Naive B cell (primary cell): Measurements from ENCODE around the gene TSFM. TPM values are rescaled to one million over a fixed set of nuclear protein-coding genes. Genes with fewer than 3 reads are reported as not detected.

Experiments
- ATAC-seq, 2 donors: fragments of 150-1000 bp; cut with Tn5 transposase; 2 replicates each; pipeline ENCODE4 v1.10.0; 2021; ENCODE audit warnings: low read depth in 2 of 2, mild to moderate bottlenecking in 2 of 2, moderate library complexity in 2 of 2
- DNase-seq: peaks from one replicate; pipeline ENCODE4 v3.0.0; 2022
- H3K27ac Mint-ChIP-seq, 6 donors: one replicate each; pipeline ENCODE4 v1.8.0; 2020 to 2022; ENCODE audit warnings: mild to moderate bottlenecking in 6 of 6, mixed read lengths in 6 of 6, moderate library complexity in 5 of 6, inconsistent platforms in 2 of 6
- H3K27me3 Mint-ChIP-seq, 3 donors: one replicate each; pipeline ENCODE4 v1.8.0; 2021 to 2022; ENCODE audit warnings: mixed read lengths in 3 of 3, mild to moderate bottlenecking in 1 of 3
- H3K36me3 Mint-ChIP-seq, 2 donors: one replicate each; pipeline ENCODE4 v1.8.0; 2020 to 2022; ENCODE audit warnings: mixed read lengths in 2 of 2, inconsistent platforms in 1 of 2, mild to moderate bottlenecking in 1 of 2
- H3K4me1 Mint-ChIP-seq, 3 donors: one replicate each; pipeline ENCODE4 v1.8.0; 2020 to 2022; ENCODE audit warnings: mixed read lengths in 3 of 3, inconsistent platforms in 1 of 3, mild to moderate bottlenecking in 1 of 3, moderate library complexity in 1 of 3
- H3K4me3 Mint-ChIP-seq, 8 donors: one replicate each; pipeline ENCODE4 v1.8.0; 2020 to 2022; ENCODE audit warnings: mild to moderate bottlenecking in 8 of 8, mixed read lengths in 8 of 8, moderate library complexity in 8 of 8, inconsistent platforms in 2 of 8
- H3K9me3 Mint-ChIP-seq, 7 donors: one replicate each; pipeline ENCODE4 v1.8.0; 2020 to 2022; ENCODE audit warnings: mixed read lengths in 7 of 7, mild to moderate bottlenecking in 5 of 7, inconsistent platforms in 2 of 7, moderate library complexity in 1 of 7
- polyA plus RNA-seq, 6 donors: library from polyadenylated mRNA; unstranded; fragments of 300-500 nt; fragmentation: Illumina TruSeq; gene quantifications; one replicate each; pipeline ENCODE4 v1.2.3, GENCODE V29; 2021; ENCODE audit warnings: low read depth in 6 of 6

The TSFM gene
- polyA plus RNA-seq, 6 donors from 2014 or later: 19.3 to 32.4 (median 27.7) TPM

- peaks cover 16 to 27% (median 21%) of the 10 kb centered on the region in 3 donors for H3K4me1 Mint-ChIP-seq
- no peaks in the 10 kb centered on the region for H3K27me3 Mint-ChIP-seq
- ATAC-seq (no peak), DNase-seq (no peak)
- H3K36me3 Mint-ChIP-seq: no peaks in the 10 kb centered on the region
- peak overlapping the region in 1 of 6 donors; percentile 96 for H3K27ac Mint-ChIP-seq
- no peaks in the 10 kb centered on the region for H3K9me3 Mint-ChIP-seq
- peak overlapping the region in 1 of 8 donors; percentile 100 for H3K4me3 Mint-ChIP-seq
These were observed 1.3 kb upstream of the TSFM start for GRCh38 chr12:57781244-57781643.

DNA sequence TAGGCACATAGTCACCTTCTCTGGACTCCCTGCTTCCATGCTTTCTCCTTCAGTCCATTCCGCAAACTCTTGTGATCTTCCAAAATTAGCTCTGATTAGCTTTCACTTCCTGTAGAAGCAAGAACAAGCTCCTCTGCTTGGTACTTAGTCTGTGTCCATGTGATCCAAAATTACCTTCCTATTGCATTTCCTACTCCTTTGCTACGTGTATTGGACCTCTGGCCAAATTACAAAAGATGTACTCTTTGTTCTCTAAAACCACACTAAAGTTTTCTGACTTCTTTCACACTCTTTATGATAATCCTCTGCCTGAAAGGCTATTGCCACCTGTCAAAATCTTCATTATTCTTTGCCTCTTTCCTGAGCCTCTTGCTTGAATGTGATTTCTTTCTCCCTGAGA is 786 bp upstream of the TSFM start:
- no peaks in the 10 kb centered on the region for H3K27me3 Mint-ChIP-seq
- DNase-seq (no peak), ATAC-seq (no peak)
- peaks cover 16 to 32% (median 21%) of the 10 kb centered on the region in 3 donors for H3K4me1 Mint-ChIP-seq
- no peaks in the 10 kb centered on the region for H3K9me3 Mint-ChIP-seq
- peak overlapping the region in 3 of 6 donors; percentile 1 to 96 (median 8) for H3K27ac Mint-ChIP-seq
- no peaks in the 10 kb centered on the region for H3K36me3 Mint-ChIP-seq
- H3K4me3 Mint-ChIP-seq: peak overlapping the region in 1 of 8 donors; percentile 100

- Mint-ChIP-seq H3K27me3 (no peaks in the 10 kb centered on the region), H3K9me3 (no peaks in the 10 kb centered on the region), H3K36me3 (no peaks in the 10 kb centered on the region), H3K4me1 (peaks cover 16 to 32% (median 21%) of the 10 kb centered on the region in 3 donors), H3K4me3 (peak overlapping the region in 7 of 8 donors; percentile 92 to 100 (median 100)), H3K27ac (peak overlapping the region in 5 of 6 donors; percentile 96 to 99 (median 97))
- ATAC-seq (no peak), DNase-seq (no peak)
These were observed 362 bp upstream of the TSFM start for GRCh38 chr12:57782243-57782607.

- Mint-ChIP-seq H3K27ac (peak overlapping the region in 2 of 6 donors; percentile 96 to 97), H3K4me3 (peak overlapping the region; percentile 92 to 100 (median 100))
- no peak for ATAC-seq
These were observed 847 bp downstream of the TSFM start for GRCh38 chr12:57783466-57783801.

GRCh38 chr12:57783861-57784260 is 1.3 kb downstream of the TSFM start:
- no peak for DNase-seq
- H3K27ac Mint-ChIP-seq: peak overlapping the region in 3 of 6 donors; percentile 15 to 66 (median 52)
- no peak for ATAC-seq
- H3K9me3 Mint-ChIP-seq: no peaks in the 10 kb centered on the region
- no peaks in the 10 kb centered on the region for H3K36me3 Mint-ChIP-seq
- H3K4me3 Mint-ChIP-seq: peak overlapping the region; percentile 64 to 100 (median 87)
- peaks cover 16 to 32% (median 21%) of the 10 kb centered on the region in 3 donors for H3K4me1 Mint-ChIP-seq
- no peaks in the 10 kb centered on the region for H3K27me3 Mint-ChIP-seq

More at GRCh38 chr12:57783466-57783801, 847 bp downstream of the TSFM start:
- Mint-ChIP-seq H3K4me1 (peaks cover 16 to 32% (median 21%) of the 10 kb centered on the region in 3 donors), H3K9me3 (no peaks in the 10 kb centered on the region), H3K27me3 (no peaks in the 10 kb centered on the region), H3K36me3 (no peaks in the 10 kb centered on the region)
- no peak for DNase-seq

DNA sequence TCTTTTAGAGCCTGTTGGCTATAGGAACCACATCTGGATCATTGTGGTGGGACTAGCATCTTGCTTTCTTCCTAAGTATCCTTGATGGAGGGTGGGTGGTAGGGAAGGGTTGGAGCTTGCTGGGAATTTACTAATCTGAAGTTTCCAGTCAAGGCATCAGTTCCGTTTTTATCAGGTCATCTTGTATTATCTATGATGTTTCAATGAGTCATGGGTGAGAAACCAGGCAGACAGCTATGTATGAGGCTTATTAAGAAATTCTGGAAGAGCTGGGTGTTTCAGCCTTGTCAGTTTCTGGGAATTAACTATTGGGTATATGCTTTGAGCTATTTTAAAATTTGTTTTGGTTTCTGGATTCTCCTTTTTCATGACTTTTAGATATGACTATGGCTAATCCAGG is 11.3 kb downstream of the TSFM start:
- peaks cover 0 to 3% (median 0%) of the 10 kb centered on the region in 3 donors for H3K4me1 Mint-ChIP-seq
- no peaks in the 10 kb centered on the region for H3K27me3 Mint-ChIP-seq
- peak overlapping the region in 1 of 6 donors; percentile 28 for H3K27ac Mint-ChIP-seq
- DNase-seq (no peak), ATAC-seq (no peak)
- H3K4me3 Mint-ChIP-seq: no peak overlapping the region
- peaks cover 15 to 18% of the 10 kb centered on the region in 2 donors for H3K36me3 Mint-ChIP-seq
- H3K9me3 Mint-ChIP-seq: no peaks in the 10 kb centered on the region

GRCh38 chr12:57795354-57795753 is 12.8 kb downstream of the TSFM start:
- Mint-ChIP-seq H3K36me3 (peaks cover 15 to 23% of the 10 kb centered on the region in 2 donors), H3K4me1 (peaks cover 0 to 3% (median 0%) of the 10 kb centered on the region in 3 donors), H3K27me3 (no peaks in the 10 kb centered on the region), H3K27ac (no peak overlapping the region), H3K4me3 (no peak overlapping the region), H3K9me3 (no peaks in the 10 kb centered on the region)
- no peak for ATAC-seq
- DNase-seq: no peak

DNA sequence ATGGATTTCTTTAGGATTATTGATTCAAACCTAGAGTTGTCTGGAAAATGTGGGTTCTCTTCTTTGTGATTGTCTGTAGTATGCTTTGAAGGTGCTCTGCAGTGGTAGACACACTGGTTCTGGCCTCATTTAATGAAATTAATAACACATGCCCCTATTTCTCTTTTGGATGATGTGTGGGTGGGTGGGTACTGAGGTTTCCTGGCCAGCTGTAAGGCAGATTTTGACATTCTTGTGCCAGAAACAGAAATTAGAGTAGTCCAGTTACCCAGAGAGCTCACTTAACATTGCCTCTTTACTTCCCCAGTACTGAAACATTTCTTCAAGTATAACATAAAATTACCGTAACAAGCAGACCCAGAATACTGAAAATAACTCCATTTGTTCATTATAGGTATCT is 14.4 kb downstream of the TSFM start:
- peaks cover 0 to 3% (median 0%) of the 10 kb centered on the region in 3 donors for H3K4me1 Mint-ChIP-seq
- H3K36me3 Mint-ChIP-seq: peaks cover 11 to 23% of the 10 kb centered on the region in 2 donors
- no peak overlapping the region for H3K27ac Mint-ChIP-seq
- no peak for DNase-seq
- no peak for ATAC-seq
- H3K27me3 Mint-ChIP-seq: no peaks in the 10 kb centered on the region
- H3K9me3 Mint-ChIP-seq: no peaks in the 10 kb centered on the region
- H3K4me3 Mint-ChIP-seq: no peak overlapping the region

DNA sequence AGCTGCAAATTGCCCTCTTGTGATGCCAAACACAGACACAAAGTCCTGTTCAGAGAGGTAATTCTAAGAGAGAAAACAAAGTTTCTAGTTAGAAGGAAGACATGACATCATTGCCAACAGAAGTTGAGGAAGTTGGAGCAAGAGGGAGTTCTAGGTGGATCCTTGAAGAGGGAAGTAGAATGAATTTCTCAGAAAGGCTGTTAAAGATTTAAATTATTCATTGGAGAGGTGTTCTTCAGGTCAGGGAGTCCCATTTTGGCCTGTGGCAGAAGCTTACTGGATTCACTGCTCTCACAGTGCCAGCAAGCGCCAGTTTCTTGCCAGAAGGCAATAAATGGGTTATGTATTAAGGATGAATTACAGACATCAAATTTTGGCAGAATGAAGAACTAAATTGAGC is 15.3 kb downstream of the TSFM start:
- DNase-seq (no peak), ATAC-seq (no peak)
- H3K27ac Mint-ChIP-seq: peak overlapping the region in 3 of 6 donors; percentile 12 to 70 (median 13)
- no peak overlapping the region for H3K4me3 Mint-ChIP-seq
- peaks cover 0 to 3% (median 0%) of the 10 kb centered on the region in 3 donors for H3K4me1 Mint-ChIP-seq
- no peaks in the 10 kb centered on the region for H3K9me3 Mint-ChIP-seq
- H3K36me3 Mint-ChIP-seq: peaks cover 13 to 19% of the 10 kb centered on the region in 2 donors
- H3K27me3 Mint-ChIP-seq: no peaks in the 10 kb centered on the region

DNA sequence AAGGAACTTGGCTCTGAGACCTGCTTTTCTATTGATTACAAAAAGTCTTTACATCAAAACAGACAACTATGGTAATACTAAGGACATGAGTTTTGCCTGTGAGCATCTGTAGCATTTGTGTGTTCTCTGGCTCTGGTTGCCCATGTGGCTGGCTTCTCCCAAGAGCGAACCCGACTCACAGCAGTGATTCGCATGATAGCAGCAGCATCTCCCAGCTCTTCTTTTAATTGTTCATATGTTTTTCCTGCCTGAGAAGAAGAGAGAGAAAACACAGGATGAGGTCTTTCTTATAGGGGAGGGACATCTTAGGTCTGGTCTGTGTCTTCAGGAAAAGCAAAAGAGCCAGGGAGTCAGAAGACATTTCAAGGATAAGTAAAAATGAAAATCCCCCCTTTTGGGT is 18.4 kb downstream of the TSFM start:
- peak overlapping the region in 1 of 6 donors; percentile 52 for H3K27ac Mint-ChIP-seq
- H3K9me3 Mint-ChIP-seq: no peaks in the 10 kb centered on the region
- ATAC-seq (no peak), DNase-seq (no peak)
- H3K27me3 Mint-ChIP-seq: no peaks in the 10 kb centered on the region
- peaks cover 0 to 1% (median 0%) of the 10 kb centered on the region in 3 donors for H3K4me1 Mint-ChIP-seq
- H3K36me3 Mint-ChIP-seq: peaks cover 10% of the 10 kb centered on the region in 2 donors
- no peak overlapping the region for H3K4me3 Mint-ChIP-seq

GRCh38 chr12:57802607-57803006 is 20.0 kb downstream of the TSFM start:
- no peaks in the 10 kb centered on the region for H3K4me1 Mint-ChIP-seq
- ATAC-seq (no peak), DNase-seq (no peak)
- H3K4me3 Mint-ChIP-seq: no peak overlapping the region
- peak overlapping the region in 4 of 6 donors; percentile 11 to 67 (median 52) for H3K27ac Mint-ChIP-seq
- H3K36me3 Mint-ChIP-seq: peaks cover 5% of the 10 kb centered on the region in 2 donors
- no peaks in the 10 kb centered on the region for H3K27me3 Mint-ChIP-seq
- no peaks in the 10 kb centered on the region for H3K9me3 Mint-ChIP-seq

- H3K4me3 Mint-ChIP-seq: no peak overlapping the region
- peak overlapping the region in 1 of 6 donors; percentile 21 for H3K27ac Mint-ChIP-seq
- H3K9me3 Mint-ChIP-seq: no peaks in the 10 kb centered on the region
- no peaks in the 10 kb centered on the region for H3K4me1 Mint-ChIP-seq
- no peaks in the 10 kb centered on the region for H3K27me3 Mint-ChIP-seq
- peaks cover 5% of the 10 kb centered on the region in 2 donors for H3K36me3 Mint-ChIP-seq
- peak; percentile 14 for DNase-seq
- peak in 1 of 2 donors; percentile 28 for ATAC-seq
These were observed 20.8 kb downstream of the TSFM start for GRCh38 chr12:57803319-57803893.

GRCh38 chr12:57806677-57807076 is 24.1 kb downstream of the TSFM start:
- peaks cover 0 to 5% of the 10 kb centered on the region in 2 donors for H3K36me3 Mint-ChIP-seq
- no peaks in the 10 kb centered on the region for H3K4me1 Mint-ChIP-seq
- ATAC-seq (no peak), DNase-seq (no peak)
- H3K4me3 Mint-ChIP-seq: no peak overlapping the region
- no peaks in the 10 kb centered on the region for H3K27me3 Mint-ChIP-seq
- peak overlapping the region in 1 of 6 donors; percentile 5 for H3K27ac Mint-ChIP-seq
- no peaks in the 10 kb centered on the region for H3K9me3 Mint-ChIP-seq

DNA sequence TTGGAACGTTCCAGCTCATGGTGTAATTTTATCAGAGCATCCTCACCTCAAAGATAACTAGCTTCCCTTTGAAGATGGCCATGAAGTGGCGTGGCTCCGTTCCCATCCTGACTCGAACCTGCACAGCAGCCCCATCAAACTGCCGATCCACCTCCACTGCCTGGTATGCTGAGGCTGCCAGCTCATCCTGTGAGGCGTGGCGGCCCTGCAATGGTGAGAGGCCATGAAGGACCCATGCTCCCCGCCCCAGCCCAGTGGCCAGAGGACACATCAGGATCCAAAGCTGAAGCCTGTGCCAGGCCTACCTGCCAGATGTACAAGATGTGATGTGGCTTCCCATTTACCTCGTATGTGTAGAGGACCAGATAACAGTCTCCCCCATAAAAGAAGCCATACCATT is 24.7 kb downstream of the TSFM start:
- H3K27me3 Mint-ChIP-seq: no peaks in the 10 kb centered on the region
- DNase-seq (no peak), ATAC-seq (no peak)
- peaks cover 0 to 4% of the 10 kb centered on the region in 2 donors for H3K36me3 Mint-ChIP-seq
- H3K9me3 Mint-ChIP-seq: no peaks in the 10 kb centered on the region
- no peak overlapping the region for H3K27ac Mint-ChIP-seq
- no peaks in the 10 kb centered on the region for H3K4me1 Mint-ChIP-seq
- H3K4me3 Mint-ChIP-seq: no peak overlapping the region
